A673 (cell line): ENCODE results near the gene CCDC141. TPM values are rescaled to one million over a fixed set of nuclear protein-coding genes. Genes with fewer than 3 reads are reported as not detected.

ENCODE experiments used
- BruUV-seq: library from RNA; stranded (reverse); fragments of 400-500 nt; replicated peaks from 2 replicates; lab custom pipeline; 2021; lab: Mats Ljungman, UMichigan
- CTCF ChIA-PET: fragments of 300-600 bp; sonication (Branson Sonifier 250); formaldehyde crosslinking; loops from one replicate; lab custom pipeline; 2022; ENCODE audit warnings: antibody characterized with exemption; lab: Charles Lee
- POLR2A ChIA-PET: fragments of 300-600 bp; sonication (Branson Sonifier 250); formaldehyde crosslinking; loops from one replicate; lab custom pipeline; 2022; ENCODE audit warnings: antibody characterized with exemption; ENCODE audit not compliant: low non-redundant PET; lab: Charles Lee
- DNase-seq: peaks from one replicate; pipeline ENCODE4 v3.0.0-alpha.2; 2015; ENCODE audit warnings: low spot score
- H3K27ac ChIP-seq: fragments of 200-600 bp; sonication (generic); 2 replicates; pipeline ENCODE4 v1.5.1; 2016; ENCODE audit warnings: mixed run types, low read depth, mild to moderate bottlenecking, mixed read lengths, antibody characterized with exemption, low read length; ENCODE audit not compliant: poor library complexity, severe bottlenecking
- H3K27me3 ChIP-seq: fragments of 200-600 bp; sonication (generic); replicated peaks from 2 replicates; pipeline ENCODE4 v1.6.1; 2017; ENCODE audit warnings: mixed run types, low read depth, mild to moderate bottlenecking, mixed read lengths, antibody characterized with exemption, low read length; ENCODE audit not compliant: insufficient read depth, poor library complexity
- H3K36me3 ChIP-seq: fragments of 200-600 bp; sonication (generic); 2 replicates; pipeline ENCODE4 v1.6.1; 2016; ENCODE audit warnings: mixed run types, mild to moderate bottlenecking, mixed read lengths, antibody characterized with exemption, low read length; ENCODE audit not compliant: insufficient read depth, poor library complexity, severe bottlenecking
- H3K4me1 ChIP-seq: fragments of 200-600 bp; sonication (generic); 2 replicates; pipeline ENCODE4 v1.6.1; 2017; ENCODE audit warnings: mixed run types, mild to moderate bottlenecking, mixed read lengths, antibody characterized with exemption, low read length; ENCODE audit not compliant: insufficient read depth, poor library complexity, severe bottlenecking
- H3K4me3 ChIP-seq: fragments of 200-600 bp; sonication (generic); 2 replicates; pipeline ENCODE4 v1.5.1; 2016; ENCODE audit warnings: low read depth, mixed run types, mild to moderate bottlenecking, mixed read lengths, low read length; ENCODE audit not compliant: poor library complexity, severe bottlenecking
- H3K9me3 ChIP-seq: fragments of 200-600 bp; sonication (generic); 2 replicates; pipeline ENCODE4 v1.6.1; 2016; ENCODE audit warnings: mixed run types, low read depth, mild to moderate bottlenecking, mixed read lengths, antibody characterized with exemption, low read length; ENCODE audit not compliant: poor library complexity, severe bottlenecking
- EZH2 ChIP-seq: fragments of 200-600 bp; sonication (generic); IDR thresholded peaks from 2 replicates; pipeline ENCODE4 v1.6.1; 2017; ENCODE audit warnings: borderline replicate concordance, low read depth, mild to moderate bottlenecking, mixed read lengths, antibody characterized with exemption, low read length; ENCODE audit not compliant: poor library complexity, severe bottlenecking
- intact Hi-C: fragments of 100-400 bp; cut with micrococcal nuclease; formaldehyde crosslinking; loops from one replicate; pipeline ENCODE4 v1.10.0; 2022; ENCODE audit not compliant: unreplicated experiment
- total RNA-seq: library from RNA; stranded (reverse); gene quantifications from 2 replicates; pipeline ENCODE4 v1.2.3, GENCODE V29; 2021
- TF ChIP-seq, protein P1 (sequence below): fragments of 300-800, 200-600 bp; sonication (generic); conservative IDR thresholded peaks from 2 replicates; pipeline ENCODE4 v1.5.1; 2017; ENCODE audit warnings: low read depth, mild to moderate bottlenecking, antibody characterized with exemption, low read length, moderate library complexity, mixed read lengths

The CCDC141 gene
- total RNA-seq, 1 experiment from 2014 or later = not detected

DNA sequence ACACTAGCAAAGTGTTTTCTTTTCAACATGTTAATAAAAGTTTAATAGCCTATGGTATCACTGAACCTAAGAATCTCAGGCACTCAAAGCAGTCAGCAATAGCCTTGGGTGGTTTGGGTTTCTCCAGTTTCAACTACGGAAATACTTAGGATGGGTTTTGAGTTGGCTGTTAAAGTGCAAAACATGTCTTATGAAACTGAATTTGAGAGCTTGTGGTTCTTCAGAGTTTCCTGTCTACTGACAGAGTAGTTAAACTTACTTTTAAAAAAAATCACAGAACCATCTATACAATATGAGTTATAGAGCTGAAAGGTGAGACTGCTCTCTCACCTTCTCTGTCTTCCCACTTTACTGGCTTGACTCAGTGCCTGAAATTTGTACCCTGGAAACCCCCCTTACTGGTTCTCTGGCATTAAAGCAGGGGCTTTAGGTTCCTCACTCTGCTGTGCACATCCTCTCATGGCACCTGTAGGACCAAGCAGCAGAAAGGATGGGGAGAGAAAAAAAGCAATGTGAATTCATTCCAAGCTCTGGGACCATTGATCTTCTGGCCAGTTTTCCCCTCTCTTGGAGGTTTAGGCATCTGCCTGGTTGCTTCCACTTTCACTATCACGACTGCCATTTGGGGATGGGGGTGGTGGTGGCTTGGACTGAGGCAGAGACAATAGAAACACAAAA, 18.1 kb downstream of the CCDC141 start:
- no peak overlapping the region for H3K27ac ChIP-seq
- H3K4me1 ChIP-seq = no peaks in the 10 kb centered on the region
- BruUV-seq = no TSS peak
- no peaks in the 10 kb centered on the region for H3K36me3 ChIP-seq
- ChIA-PET POLR2A (no interaction called here), CTCF (no interaction called here)
- no peaks in the 10 kb centered on the region for H3K9me3 ChIP-seq
- H3K27me3 ChIP-seq = no peaks in the 10 kb centered on the region
- TF ChIP-seq EZH2 = no peak
- TF ChIP-seq, protein P1, sequence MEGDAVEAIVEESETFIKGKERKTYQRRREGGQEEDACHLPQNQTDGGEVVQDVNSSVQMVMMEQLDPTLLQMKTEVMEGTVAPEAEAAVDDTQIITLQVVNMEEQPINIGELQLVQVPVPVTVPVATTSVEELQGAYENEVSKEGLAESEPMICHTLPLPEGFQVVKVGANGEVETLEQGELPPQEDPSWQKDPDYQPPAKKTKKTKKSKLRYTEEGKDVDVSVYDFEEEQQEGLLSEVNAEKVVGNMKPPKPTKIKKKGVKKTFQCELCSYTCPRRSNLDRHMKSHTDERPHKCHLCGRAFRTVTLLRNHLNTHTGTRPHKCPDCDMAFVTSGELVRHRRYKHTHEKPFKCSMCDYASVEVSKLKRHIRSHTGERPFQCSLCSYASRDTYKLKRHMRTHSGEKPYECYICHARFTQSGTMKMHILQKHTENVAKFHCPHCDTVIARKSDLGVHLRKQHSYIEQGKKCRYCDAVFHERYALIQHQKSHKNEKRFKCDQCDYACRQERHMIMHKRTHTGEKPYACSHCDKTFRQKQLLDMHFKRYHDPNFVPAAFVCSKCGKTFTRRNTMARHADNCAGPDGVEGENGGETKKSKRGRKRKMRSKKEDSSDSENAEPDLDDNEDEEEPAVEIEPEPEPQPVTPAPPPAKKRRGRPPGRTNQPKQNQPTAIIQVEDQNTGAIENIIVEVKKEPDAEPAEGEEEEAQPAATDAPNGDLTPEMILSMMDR = no peak
- intact Hi-C loops = no loop called here
- no peak for DNase-seq
- no peak overlapping the region for H3K4me3 ChIP-seq

DNA sequence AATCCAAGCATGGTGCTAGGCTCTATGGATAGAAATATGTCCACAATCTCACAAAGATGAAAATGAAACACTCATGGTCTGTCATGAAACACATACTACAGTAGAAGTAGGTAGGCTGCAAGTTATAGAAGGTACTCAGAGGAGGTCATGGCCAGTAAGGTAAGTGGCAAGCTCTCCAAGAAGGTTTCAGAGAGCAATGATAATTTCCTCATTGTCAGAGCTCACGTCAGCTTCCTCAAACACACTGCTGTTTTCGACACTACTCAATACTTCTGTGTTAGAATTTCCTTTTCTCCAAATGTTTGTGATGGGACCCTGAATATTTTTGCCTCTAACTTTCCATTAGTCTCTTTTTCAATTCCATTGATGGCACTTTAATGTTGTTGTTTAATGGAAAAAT, 25.5 kb downstream of the CCDC141 start:
- TF ChIP-seq, protein P1 = no peak
- TF ChIP-seq EZH2 = no peak
- Histone ChIP-seq H3K4me1 (no peaks in the 10 kb centered on the region), H3K4me3 (no peak overlapping the region), H3K36me3 (no peaks in the 10 kb centered on the region), H3K27ac (no peak overlapping the region), H3K27me3 (no peaks in the 10 kb centered on the region), H3K9me3 (no peaks in the 10 kb centered on the region)
- POLR2A ChIA-PET = no interaction called here
- no peak for DNase-seq
- CTCF ChIA-PET = interaction anchor here (0.5 kb wide), 1 partner anchor 220 kb away, joined by 3 read pairs; no protein-coding TSS in a partner anchor
- intact Hi-C loops = no loop called here
- no TSS peak for BruUV-seq

DNA sequence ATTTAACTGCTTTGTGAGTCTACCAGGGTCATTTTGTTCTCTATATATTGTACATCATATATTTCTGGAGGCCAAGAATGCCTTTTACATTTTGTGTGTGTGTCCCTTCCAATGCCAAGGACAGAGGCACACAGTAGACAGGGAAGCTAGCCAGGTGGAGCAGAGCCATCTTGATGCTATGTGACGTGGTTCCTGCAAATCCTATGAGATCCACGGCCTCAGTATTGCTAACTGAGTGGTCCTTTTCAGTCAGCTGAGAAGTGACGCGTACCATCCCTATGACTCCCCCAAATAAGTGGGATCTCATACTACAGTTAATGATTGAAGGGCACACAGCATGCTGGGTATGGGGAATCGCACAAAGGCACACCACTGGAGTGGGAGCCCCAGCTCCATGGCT, 27.3 kb downstream of the CCDC141 start:
- no peak overlapping the region for H3K4me3 ChIP-seq
- H3K9me3 ChIP-seq = no peaks in the 10 kb centered on the region
- ChIA-PET CTCF (no interaction called here), POLR2A (interaction anchor here (0.6 kb wide), 1 partner anchor 322 kb away, joined by 3 read pairs; no protein-coding TSS in a partner anchor)
- no peaks in the 10 kb centered on the region for H3K36me3 ChIP-seq
- no peaks in the 10 kb centered on the region for H3K4me1 ChIP-seq
- H3K27me3 ChIP-seq = peaks cover 4% of the 10 kb centered on the region
- H3K27ac ChIP-seq = no peak overlapping the region
- TF ChIP-seq EZH2 = no peak
- TF ChIP-seq, protein P1 = no peak
- no TSS peak for BruUV-seq
- intact Hi-C loops = no loop called here
- no peak for DNase-seq
